Upper lobe of left lung (tissue), 4 donors: ENCODE results near the gene C1QTNF6.

Source experiments
- CTCF ChIP-seq, 6 experiments: fragments of 450-650 bp in 4 of 6; fragments of 200-600 bp in 2 of 6; sonication (generic) in 2 of 6; IDR thresholded peaks; one replicate each; pipeline ENCODE4 v1.5.1; 2016 to 2019; ENCODE audit warnings: antibody characterized with exemption in 6 of 6
- EP300 ChIP-seq, 4 donors: sonication (generic); formaldehyde crosslinking; IDR thresholded peaks; one replicate each; pipeline ENCODE4 v1.5.1; 2017; ENCODE audit warnings: antibody characterized with exemption in 4 of 4, control low read depth in 2 of 4
- POLR2A ChIP-seq, 4 donors: fragments of 450-650 bp; IDR thresholded peaks; one replicate each; pipeline ENCODE4 v1.5.1; 2016 to 2017; ENCODE audit warnings: antibody characterized with exemption in 4 of 4, mild to moderate bottlenecking in 2 of 4
- POLR2AphosphoS5 ChIP-seq, 2 donors: sonication (generic); formaldehyde crosslinking; IDR thresholded peaks; one replicate each; pipeline ENCODE4 v1.5.1; 2017; ENCODE audit warnings: antibody characterized with exemption in 2 of 2

- TF ChIP-seq CTCF (IDR thresholded peaks at IDR 0.05) (no peak), EP300 (IDR thresholded peaks at IDR 0.05) (no peak), POLR2AphosphoS5 (IDR thresholded peaks at IDR 0.05) (no peak), POLR2A (IDR thresholded peaks at IDR 0.05) (no peak)
Measured at GRCh38 chr22:37213218-37213855, 25.3 kb upstream of the C1QTNF6 start.
